ENCODE data around the gene KCNB1.

GRCh38 chr20:49379338-49379737 is 103.1 kb downstream of the KCNB1 start:
- TF ChIP-seq ZNF274 (IDR thresholded peaks at IDR 0.05; ENCODE audit: low read depth, low read length) (no peak), YY1 (IDR thresholded peaks at IDR 0.05; ENCODE audit: insufficient read depth, insufficient read length) (no peak)

All from NT2/D1 (cell line).